K562 (cell line): Measurements from ENCODE around the gene CACNB2. TPM values are rescaled to one million over a fixed set of nuclear protein-coding genes. Genes with fewer than 3 reads are reported as not detected.

Experiments used
- ATAC-seq: fragments of 200-7000 bp; cut with Tn5 transposase; 3 replicates; pipeline ENCODE4 v1.9.1; 2020; ENCODE audit warnings: moderate library complexity
- BruUV-seq: library from RNA; stranded (reverse); fragments of 400-500 nt; replicated peaks from 2 replicates; lab custom pipeline; 2021; lab: Mats Ljungman, UMichigan
- CTCF ChIA-PET: fragments of 300-600 bp; formaldehyde crosslinking; extraction: SDS; loops from one replicate; lab custom pipeline; 2021; ENCODE audit warnings: low intra/inter-chr PET ratio; lab: Yijun Ruan, JAX
- POLR2A ChIA-PET: fragments of 300-600, 350-650 bp; sonication (Branson Sonifier 250); formaldehyde crosslinking; extraction: SDS; loops from one replicate; lab custom pipeline; 2021; ENCODE audit warnings: antibody characterized with exemption, inconsistent platforms; lab: Yijun Ruan, JAX
- DNase-seq, 4 experiments: peaks; one replicate each; pipeline versions ENCODE4 v3.0.0 to v3.0.0-alpha.2; 2011 to 2018; ENCODE audit warnings: low spot score in 3 of 4, mixed read lengths in 3 of 4; ENCODE audit errors: extremely low read depth in 1 of 4
- FAIRE-seq: peaks from 2 replicates; lab custom pipeline; 2011; peaks lifted over from hg19 to GRCh38; lab: Jason Lieb, UNC
- H2AFZ ChIP-seq: 2 replicates; pipeline ENCODE4 v1.6.0; 2011; ENCODE audit warnings: low read depth, low read length, control low read depth, inconsistent platforms
- H3K27ac ChIP-seq: fragments of 200-600 bp; 3 replicates; pipeline ENCODE4 v1.8.0; 2011; ENCODE audit warnings: low read depth, mild to moderate bottlenecking, control low read depth, inconsistent platforms, low read length, moderate library complexity, mixed read lengths; ENCODE audit errors: extremely low read depth
- H3K27me3 ChIP-seq, 2 experiments: fragments of 300-600 bp in 1 of 2; 2 replicates in 1 of 2; 3 replicates in 1 of 2; pipeline versions ENCODE4 v1.6.0 to v1.8.0; 2011; ENCODE audit warnings: inconsistent platforms in 2 of 2, low read length in 2 of 2, mild to moderate bottlenecking in 1 of 2, mixed read lengths in 1 of 2, moderate library complexity in 1 of 2; ENCODE audit not compliant: control insufficient read depth in 2 of 2, insufficient read depth in 2 of 2
- H3K36me3 ChIP-seq: fragments of 300-600 bp; 3 replicates; pipeline ENCODE4 v1.8.0; 2011; ENCODE audit warnings: mild to moderate bottlenecking, low read length, inconsistent platforms; ENCODE audit not compliant: control insufficient read depth, insufficient read depth
- H3K4me1 ChIP-seq, 2 experiments: fragments of 200-600 bp in 1 of 2; replicated peaks in 1 of 2; 2 replicates in 1 of 2; 3 replicates in 1 of 2; pipeline versions ENCODE4 v1.5.1 to v1.8.0; 2011; ENCODE audit warnings: inconsistent platforms in 2 of 2, low read length in 2 of 2, mild to moderate bottlenecking in 1 of 2, mixed read lengths in 1 of 2, moderate library complexity in 1 of 2; ENCODE audit not compliant: control insufficient read depth in 2 of 2, insufficient read depth in 2 of 2
- H3K4me2 ChIP-seq: 2 replicates; pipeline ENCODE4 v1.6.1; 2011; ENCODE audit warnings: low read length, control low read depth, inconsistent platforms, mixed read lengths; ENCODE audit not compliant: insufficient read depth
- H3K4me3 ChIP-seq: fragments of 200-600 bp; sonication (generic), shearing (Covaris generic); 2 replicates; pipeline ENCODE4 v1.5.1; 2016; ENCODE audit warnings: control low read depth, inconsistent platforms
- H3K79me2 ChIP-seq: fragments of 200-600 bp; 3 replicates; pipeline ENCODE4 v1.8.0; 2011; ENCODE audit warnings: low read length, inconsistent platforms; ENCODE audit not compliant: control insufficient read depth, insufficient read depth
- H3K9ac ChIP-seq, 2 experiments: 2 replicates each; pipeline versions ENCODE4 v1.6.0 to v1.6.1; 2011; ENCODE audit warnings: low read depth in 2 of 2, low read length in 2 of 2, control low read depth in 1 of 2, inconsistent platforms in 1 of 2, mild to moderate bottlenecking in 1 of 2, mixed read lengths in 1 of 2; ENCODE audit not compliant: insufficient read depth in 1 of 2
- H3K9me1 ChIP-seq: one replicate; pipeline ENCODE4 v1.6.0; 2011; ENCODE audit warnings: inconsistent platforms, mild to moderate bottlenecking, low read length, moderate library complexity; ENCODE audit not compliant: control insufficient read depth, insufficient read depth
- H3K9me3 ChIP-seq: replicated peaks from 2 replicates; pipeline ENCODE4 v1.5.1; 2011; ENCODE audit warnings: low read depth, low read length, inconsistent platforms; ENCODE audit not compliant: control insufficient read depth, insufficient read depth
- H4K20me1 ChIP-seq: replicated peaks from 2 replicates; pipeline ENCODE4 v1.6.1; 2011; ENCODE audit warnings: low read length, inconsistent platforms, mixed read lengths; ENCODE audit not compliant: control insufficient read depth, insufficient read depth
- ARHGAP35 ChIP-seq: fragments of 450-650 bp; IDR thresholded peaks from 2 replicates; pipeline ENCODE4 v1.6.1; 2018; ENCODE audit not compliant: partially characterized antibody
- NCOR1 ChIP-seq: fragments of 450-650 bp; IDR thresholded peaks from 2 replicates; pipeline ENCODE4 v1.6.1; 2016; ENCODE audit warnings: mild to moderate bottlenecking, moderate library complexity
- NR4A1 ChIP-seq, 2 experiments: fragments of 250-450 bp in 1 of 2; fragments of 450-650 bp in 1 of 2; sonication (Bioruptor Pico) in 1 of 2; IDR thresholded peaks; 2 replicates each; pipeline versions ENCODE4 v1.4.0 to v1.6.1; 2016 to 2020; ENCODE audit warnings: mild to moderate bottlenecking in 2 of 2, missing compliant biosample characterization in 1 of 2, missing genetic modification characterization in 1 of 2, moderate library complexity in 1 of 2
- ZNF764 ChIP-seq: fragments of 250-450 bp; sonication (Bioruptor Pico); IDR thresholded peaks from 2 replicates; pipeline ENCODE4 v1.4.0; 2020; ENCODE audit warnings: low read depth, mild to moderate bottlenecking, moderate library complexity
- WGBS: fragments of 100-300 bp; shearing (Covaris generic); methylation state at CpG from one replicate; pipeline ENCODE4 v1.1.6; 2016; ENCODE audit warnings: low coverage, mixed read lengths; ENCODE audit not compliant: insufficient coverage; ENCODE audit errors: missing lambda C conversion rate; 5-methylcytosine and 5-hydroxymethylcytosine counted together
- in situ Hi-C: fragments of 300-500 bp; cut with MboI; formaldehyde crosslinking; loops from 4 replicates; pipeline ENCODE4 v1.15.0; 2018; ENCODE audit warnings: inconsistent platforms, mixed read lengths
- intact Hi-C: fragments of 100-400 bp; cut with micrococcal nuclease; formaldehyde crosslinking; loops from 2 replicates; pipeline ENCODE4 v1.14.2; 2022
- polyA plus RNA-seq, 8 experiments: library from polyadenylated mRNA; depleted of rRNA in 4 of 8; stranded (reverse) in 5 of 8; unstranded in 3 of 8; fragments of >200 nt; fragmentation: Nextera tagmentation in 2 of 8; fragmentation: Illumina TruSeq in 1 of 8; extraction: Ambion mirVana in 2 of 8; extraction: Trizol in 1 of 8; gene quantifications; 2 replicates each; pipeline versions ENCODE4 v1.2.1 to v1.2.3, GENCODE V29; 2011 to 2014; ENCODE audit warnings: inconsistent platforms in 1 of 8, missing spikeins in 1 of 8
- total RNA-seq, 7 experiments: library from RNA; depleted of rRNA in 6 of 7; stranded (reverse); fragments of >200 nt in 6 of 7; fragmentation: Illumina TruSeq in 2 of 7; extraction: Trizol in 2 of 7; gene quantifications; 2 replicates each; pipeline versions ENCODE4 v1.2.1 to v1.2.3, GENCODE V29; 2011 to 2021; ENCODE audit warnings: low replicate concordance in 1 of 7
- TF ChIP-seq, protein P1 (sequence below): fragments of 200-800 bp; sonication (Bioruptor generic); IDR thresholded peaks from 2 replicates; pipeline ENCODE4 v1.6.1; 2016; ENCODE audit warnings: missing genetic modification characterization, missing compliant biosample characterization
- TF ChIP-seq, protein P2 (sequence below): fragments of 250-450 bp; sonication (Bioruptor Pico); IDR thresholded peaks from 2 replicates; pipeline ENCODE4 v1.5.0; 2021

CACNB2 gene
- total and polyA plus RNA-seq, 9 of the 15 experiments (the other 6 are each of a cell fraction or from before 2014, with no cell fraction given), result 1.8 to 2.2 TPM; not detected in 7

- TF ChIP-seq ARHGAP35 (no peak), ZNF764 (CRISPR knock-in tag) (no peak)
These were observed 211.2 kb downstream of the CACNB2 start (continued) for GRCh38 chr10:18351421-18351820.

- Histone ChIP-seq H3K4me1 (no peaks in the 10 kb centered on the region), H3K79me2 (no peaks in the 10 kb centered on the region), H3K9me1 (no peaks in the 10 kb centered on the region), H3K4me2 (no peak overlapping the region), H3K27ac (no peak overlapping the region), H3K4me3 (no peak overlapping the region), H3K27me3 (peaks cover 0 to 3% of the 10 kb centered on the region in 2 experiments; a peak in 1 of 5 replicates), H3K9ac (no peak overlapping the region), H2AFZ (no peak overlapping the region), H4K20me1 (no peaks in the 10 kb centered on the region), H3K9me3 (no peaks in the 10 kb centered on the region), H3K36me3 (no peaks in the 10 kb centered on the region)
- ATAC-seq (no peak), DNase-seq (no peak), FAIRE-seq (no peak)
- BruUV-seq, result no TSS peak
- in situ Hi-C loops, result no loop called here
- TF ChIP-seq, protein P1, sequence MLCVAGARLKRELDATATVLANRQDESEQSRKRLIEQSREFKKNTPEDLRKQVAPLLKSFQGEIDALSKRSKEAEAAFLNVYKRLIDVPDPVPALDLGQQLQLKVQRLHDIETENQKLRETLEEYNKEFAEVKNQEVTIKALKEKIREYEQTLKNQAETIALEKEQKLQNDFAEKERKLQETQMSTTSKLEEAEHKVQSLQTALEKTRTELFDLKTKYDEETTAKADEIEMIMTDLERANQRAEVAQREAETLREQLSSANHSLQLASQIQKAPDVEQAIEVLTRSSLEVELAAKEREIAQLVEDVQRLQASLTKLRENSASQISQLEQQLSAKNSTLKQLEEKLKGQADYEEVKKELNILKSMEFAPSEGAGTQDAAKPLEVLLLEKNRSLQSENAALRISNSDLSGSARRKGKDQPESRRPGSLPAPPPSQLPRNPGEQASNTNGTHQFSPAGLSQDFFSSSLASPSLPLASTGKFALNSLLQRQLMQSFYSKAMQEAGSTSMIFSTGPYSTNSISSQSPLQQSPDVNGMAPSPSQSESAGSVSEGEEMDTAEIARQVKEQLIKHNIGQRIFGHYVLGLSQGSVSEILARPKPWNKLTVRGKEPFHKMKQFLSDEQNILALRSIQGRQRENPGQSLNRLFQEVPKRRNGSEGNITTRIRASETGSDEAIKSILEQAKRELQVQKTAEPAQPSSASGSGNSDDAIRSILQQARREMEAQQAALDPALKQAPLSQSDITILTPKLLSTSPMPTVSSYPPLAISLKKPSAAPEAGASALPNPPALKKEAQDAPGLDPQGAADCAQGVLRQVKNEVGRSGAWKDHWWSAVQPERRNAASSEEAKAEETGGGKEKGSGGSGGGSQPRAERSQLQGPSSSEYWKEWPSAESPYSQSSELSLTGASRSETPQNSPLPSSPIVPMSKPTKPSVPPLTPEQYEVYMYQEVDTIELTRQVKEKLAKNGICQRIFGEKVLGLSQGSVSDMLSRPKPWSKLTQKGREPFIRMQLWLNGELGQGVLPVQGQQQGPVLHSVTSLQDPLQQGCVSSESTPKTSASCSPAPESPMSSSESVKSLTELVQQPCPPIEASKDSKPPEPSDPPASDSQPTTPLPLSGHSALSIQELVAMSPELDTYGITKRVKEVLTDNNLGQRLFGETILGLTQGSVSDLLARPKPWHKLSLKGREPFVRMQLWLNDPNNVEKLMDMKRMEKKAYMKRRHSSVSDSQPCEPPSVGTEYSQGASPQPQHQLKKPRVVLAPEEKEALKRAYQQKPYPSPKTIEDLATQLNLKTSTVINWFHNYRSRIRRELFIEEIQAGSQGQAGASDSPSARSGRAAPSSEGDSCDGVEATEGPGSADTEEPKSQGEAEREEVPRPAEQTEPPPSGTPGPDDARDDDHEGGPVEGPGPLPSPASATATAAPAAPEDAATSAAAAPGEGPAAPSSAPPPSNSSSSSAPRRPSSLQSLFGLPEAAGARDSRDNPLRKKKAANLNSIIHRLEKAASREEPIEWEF, result no peak
- TF ChIP-seq NR4A1 (CRISPR knock-in tag; IDR thresholded peaks at IDR 0.05), result no peak
- TF ChIP-seq NR4A1 (tag; IDR thresholded peaks at IDR 0.05), result no peak
- TF ChIP-seq, protein P2, sequence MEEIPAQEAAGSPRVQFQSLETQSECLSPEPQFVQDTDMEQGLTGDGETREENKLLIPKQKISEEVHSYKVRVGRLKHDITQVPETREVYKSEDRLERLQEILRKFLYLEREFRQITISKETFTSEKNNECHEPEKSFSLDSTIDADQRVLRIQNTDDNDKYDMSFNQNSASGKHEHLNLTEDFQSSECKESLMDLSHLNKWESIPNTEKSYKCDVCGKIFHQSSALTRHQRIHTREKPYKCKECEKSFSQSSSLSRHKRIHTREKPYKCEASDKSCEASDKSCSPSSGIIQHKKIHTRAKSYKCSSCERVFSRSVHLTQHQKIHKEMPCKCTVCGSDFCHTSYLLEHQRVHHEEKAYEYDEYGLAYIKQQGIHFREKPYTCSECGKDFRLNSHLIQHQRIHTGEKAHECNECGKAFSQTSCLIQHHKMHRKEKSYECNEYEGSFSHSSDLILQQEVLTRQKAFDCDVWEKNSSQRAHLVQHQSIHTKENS (CRISPR knock-in tag), result no peak
- no peak for TF ChIP-seq NCOR1
- ChIA-PET CTCF (no interaction called here), POLR2A (no interaction called here)
- 3% methylated on average over 3 of the region's 3 CpGs for WGBS
- intact Hi-C loops, result no loop called here
These were observed 212.0 kb downstream of the CACNB2 start for GRCh38 chr10:18352175-18352574.
